GM12892 (cell line): ENCODE results near the gene TPM1.

Source experiments
- DNase-seq: peaks from one replicate; pipeline ENCODE4 v3.0.0; 2011; ENCODE audit not compliant: insufficient read length
- FAIRE-seq: peaks from 2 replicates; lab custom pipeline; 2011; peaks lifted over from hg19 to GRCh38; lab: Jason Lieb, UNC
- POLR2A ChIP-seq: IDR thresholded peaks from 2 replicates; pipeline ENCODE4 v1.6.1; 2011; ENCODE audit warnings: low read depth, low read length, control low read depth
- POLR2AphosphoS5 ChIP-seq: IDR thresholded peaks from 2 replicates; pipeline ENCODE4 v1.6.1; 2011; ENCODE audit warnings: low read depth, low read length, control low read depth
- TAF1 ChIP-seq: IDR thresholded peaks from 2 replicates; pipeline ENCODE4 v1.6.1; 2011; ENCODE audit warnings: low read depth, mild to moderate bottlenecking, control low read depth, low read length, borderline replicate concordance

TPM1 gene

DNA sequence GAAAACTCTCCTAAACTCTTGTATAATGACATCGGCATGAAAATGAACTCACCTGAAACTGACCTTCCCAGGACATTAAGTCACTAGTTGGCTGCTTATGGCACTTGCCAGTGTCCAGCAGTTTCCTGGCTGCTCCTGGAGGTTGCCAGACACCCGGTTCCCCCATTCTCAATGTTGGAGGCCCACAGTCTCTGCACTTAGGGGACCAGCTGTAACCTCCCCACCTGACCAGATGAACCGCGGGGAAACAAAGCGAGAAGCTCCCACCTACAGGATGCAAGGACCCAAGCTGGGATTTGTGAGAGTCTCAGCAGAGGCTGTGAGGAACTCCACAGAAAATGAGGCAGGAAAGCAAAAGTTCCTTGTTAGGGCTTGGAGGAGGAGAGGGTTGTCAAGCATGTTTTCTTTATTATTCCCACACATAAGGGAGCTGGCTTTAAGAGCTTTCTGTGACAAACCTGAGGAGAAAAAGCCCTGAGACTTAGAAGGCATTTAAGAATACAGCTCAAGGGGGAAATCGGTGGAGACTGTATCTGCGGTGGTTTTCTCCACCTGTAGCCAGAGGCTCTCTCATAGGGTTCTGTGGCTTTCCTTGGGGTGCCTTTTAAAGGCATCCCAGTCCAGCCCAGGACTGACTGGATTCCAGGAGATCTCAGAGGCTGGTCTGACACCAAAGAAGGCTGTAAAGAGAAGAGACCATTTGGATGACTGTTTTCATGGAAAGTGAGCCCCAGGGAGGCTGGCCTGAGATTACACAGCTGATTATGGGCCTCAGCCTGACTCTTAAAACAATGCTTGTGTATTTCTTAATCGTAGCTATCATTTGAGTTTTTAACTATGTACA is 4.6 kb downstream of the TPM1 start:
- TF ChIP-seq POLR2AphosphoS5 (no peak), TAF1 (no peak), POLR2A (no peak)
- FAIRE-seq, result no peak
- no peak for DNase-seq

DNA sequence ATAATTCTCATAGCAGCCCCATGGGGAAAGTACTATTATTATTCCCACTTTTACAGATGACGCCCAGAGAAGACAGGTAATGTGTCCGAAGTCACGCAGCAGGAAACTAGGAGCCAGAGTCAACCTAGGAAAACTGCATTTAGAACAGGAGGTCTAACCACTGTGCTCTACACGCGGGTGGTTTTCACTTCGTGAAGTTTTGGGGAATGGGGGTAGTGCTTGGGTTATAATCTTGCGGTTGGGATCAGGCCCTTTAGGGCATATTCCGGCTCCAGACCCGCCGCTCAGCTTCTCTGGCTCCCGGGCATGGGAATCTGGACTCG is 5.2 kb downstream of the TPM1 start:
- no peak for TF ChIP-seq POLR2A
- no peak for TF ChIP-seq TAF1
- TF ChIP-seq POLR2AphosphoS5, result no peak
- DNase-seq (no peak), FAIRE-seq (no peak)

DNA sequence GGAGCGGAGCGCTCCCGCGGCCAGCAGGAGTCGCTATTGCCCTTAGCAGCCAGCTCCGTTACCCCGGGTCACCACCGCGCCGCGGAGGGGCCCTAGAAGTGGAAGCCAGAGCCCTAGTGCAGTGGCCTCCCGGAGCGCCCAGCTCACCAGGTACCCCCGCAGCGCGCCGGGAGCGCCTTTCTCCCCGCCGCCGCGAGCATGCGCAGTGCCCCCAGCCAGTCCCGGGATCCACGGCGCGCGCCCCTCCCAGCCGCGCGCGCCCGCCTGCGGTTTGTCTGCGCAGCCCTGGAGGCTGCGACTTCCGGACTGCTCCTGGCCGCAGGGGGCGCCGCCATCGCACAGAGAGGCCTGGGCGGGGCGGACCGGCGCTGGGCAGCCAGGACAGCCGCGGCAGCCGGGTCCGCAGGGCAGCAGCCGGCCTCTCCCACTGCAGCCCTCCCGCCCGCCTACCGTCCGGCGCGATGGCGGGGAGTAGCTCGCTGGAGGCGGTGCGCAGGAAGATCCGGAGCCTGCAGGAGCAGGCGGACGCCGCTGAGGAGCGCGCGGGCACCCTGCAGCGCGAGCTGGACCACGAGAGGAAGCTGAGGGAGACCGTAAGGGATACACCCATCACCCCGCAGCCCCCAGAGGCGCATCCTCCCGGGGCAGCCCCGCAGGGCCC is 5.7 kb downstream of the TPM1 start:
- TF ChIP-seq POLR2AphosphoS5 (no peak), POLR2A (no peak), TAF1 (no peak)
- FAIRE-seq (peak; percentile 88), DNase-seq (peak; percentile 92)

DNA sequence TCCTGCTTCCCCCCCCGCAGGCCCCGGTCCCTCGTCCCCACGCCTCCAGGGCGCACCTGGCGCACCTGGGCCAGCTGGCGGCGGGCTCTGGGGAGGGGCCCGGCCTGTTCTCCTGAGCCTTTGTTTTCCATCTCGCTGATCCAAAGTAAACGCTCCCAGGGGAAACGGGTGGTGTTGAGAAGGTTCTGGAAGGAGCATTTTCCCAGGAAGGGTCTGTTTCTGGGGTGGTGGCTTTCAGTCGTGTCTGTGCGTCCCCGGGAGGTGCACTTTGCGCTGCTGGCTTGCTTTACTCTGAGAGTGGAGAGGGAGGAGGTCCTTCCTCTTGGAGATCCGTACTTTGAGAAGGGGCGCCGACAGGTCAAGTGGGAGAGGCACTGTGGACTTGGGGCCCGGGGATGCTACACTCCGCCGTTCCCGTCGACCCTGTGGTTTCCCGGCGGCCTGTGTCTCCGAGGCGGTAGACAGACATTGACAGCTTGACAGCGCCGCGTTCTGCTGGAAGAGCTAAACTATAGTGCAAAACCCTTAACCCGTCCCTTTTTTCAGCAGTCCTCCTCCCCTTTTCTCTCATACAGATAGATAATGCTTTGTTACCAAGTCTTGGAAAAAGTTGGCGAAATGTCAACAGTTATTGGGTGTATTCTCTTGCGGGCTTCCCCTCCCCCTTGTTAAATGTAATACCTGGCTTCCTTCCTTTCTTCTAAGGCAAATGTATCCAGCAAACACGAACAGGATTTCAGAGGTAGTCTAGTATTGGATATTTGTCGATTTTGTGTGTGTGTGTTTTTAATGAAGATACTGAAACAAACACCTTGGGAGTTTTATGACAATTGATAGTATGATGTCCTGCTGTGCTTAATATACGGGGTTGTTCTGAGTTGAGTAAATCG is 6.5 kb downstream of the TPM1 start:
- FAIRE-seq, result no peak
- no peak for TF ChIP-seq POLR2AphosphoS5
- TF ChIP-seq TAF1, result no peak
- no peak for TF ChIP-seq POLR2A
- DNase-seq, result no peak

DNA sequence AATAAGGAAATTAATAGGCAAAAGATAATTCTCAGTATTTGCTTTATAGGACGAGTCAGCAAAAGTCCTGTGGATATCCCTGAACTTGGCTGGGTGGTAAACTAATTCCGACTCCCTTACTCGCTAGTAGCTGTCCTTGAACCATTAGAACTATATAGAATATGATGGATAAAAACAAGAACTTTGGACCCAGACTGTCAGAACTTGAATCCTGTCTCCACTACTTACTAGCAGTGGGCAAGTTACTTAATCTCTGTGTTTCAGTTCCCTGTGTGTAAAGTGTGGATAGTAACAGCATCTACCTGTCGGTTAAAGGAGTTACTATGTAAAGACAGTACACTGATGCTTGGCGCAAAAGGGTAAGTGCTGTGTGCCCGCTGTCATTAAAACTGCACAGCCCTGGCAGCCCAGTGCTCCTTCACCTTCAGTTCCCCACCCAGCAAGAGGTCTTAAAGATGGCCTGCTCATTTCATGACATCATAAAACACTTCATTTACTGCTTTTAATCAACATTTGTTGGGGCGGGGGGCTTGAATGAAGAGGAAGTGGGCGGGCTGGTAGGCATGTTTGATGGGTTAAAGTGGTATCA is 7.3 kb downstream of the TPM1 start:
- DNase-seq, result no peak
- TF ChIP-seq TAF1 (no peak), POLR2AphosphoS5 (no peak), POLR2A (no peak)
- no peak for FAIRE-seq

DNA sequence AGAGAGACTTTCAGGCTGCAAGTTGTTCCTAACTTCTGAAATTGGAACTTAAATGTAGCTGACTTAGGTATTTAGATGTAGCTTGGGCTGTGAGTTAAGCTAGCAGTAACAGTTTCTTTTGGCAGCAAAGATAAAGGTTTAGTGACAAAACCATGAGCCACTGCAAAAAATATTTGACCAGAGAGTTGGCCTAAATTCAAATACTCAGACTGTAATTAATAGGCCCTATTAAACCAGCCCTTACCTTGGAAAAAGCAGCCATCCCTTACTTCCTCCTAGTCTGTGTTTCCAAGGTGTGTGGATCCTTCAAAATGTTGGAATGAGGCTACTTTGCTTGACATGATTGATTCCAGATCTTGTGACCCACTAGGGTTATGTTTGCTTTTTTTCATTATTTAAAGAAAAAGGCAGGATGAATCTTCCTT is 8.2 kb downstream of the TPM1 start:
- FAIRE-seq (no peak), DNase-seq (no peak)
- TF ChIP-seq POLR2AphosphoS5 (no peak), TAF1 (no peak), POLR2A (no peak)

DNA sequence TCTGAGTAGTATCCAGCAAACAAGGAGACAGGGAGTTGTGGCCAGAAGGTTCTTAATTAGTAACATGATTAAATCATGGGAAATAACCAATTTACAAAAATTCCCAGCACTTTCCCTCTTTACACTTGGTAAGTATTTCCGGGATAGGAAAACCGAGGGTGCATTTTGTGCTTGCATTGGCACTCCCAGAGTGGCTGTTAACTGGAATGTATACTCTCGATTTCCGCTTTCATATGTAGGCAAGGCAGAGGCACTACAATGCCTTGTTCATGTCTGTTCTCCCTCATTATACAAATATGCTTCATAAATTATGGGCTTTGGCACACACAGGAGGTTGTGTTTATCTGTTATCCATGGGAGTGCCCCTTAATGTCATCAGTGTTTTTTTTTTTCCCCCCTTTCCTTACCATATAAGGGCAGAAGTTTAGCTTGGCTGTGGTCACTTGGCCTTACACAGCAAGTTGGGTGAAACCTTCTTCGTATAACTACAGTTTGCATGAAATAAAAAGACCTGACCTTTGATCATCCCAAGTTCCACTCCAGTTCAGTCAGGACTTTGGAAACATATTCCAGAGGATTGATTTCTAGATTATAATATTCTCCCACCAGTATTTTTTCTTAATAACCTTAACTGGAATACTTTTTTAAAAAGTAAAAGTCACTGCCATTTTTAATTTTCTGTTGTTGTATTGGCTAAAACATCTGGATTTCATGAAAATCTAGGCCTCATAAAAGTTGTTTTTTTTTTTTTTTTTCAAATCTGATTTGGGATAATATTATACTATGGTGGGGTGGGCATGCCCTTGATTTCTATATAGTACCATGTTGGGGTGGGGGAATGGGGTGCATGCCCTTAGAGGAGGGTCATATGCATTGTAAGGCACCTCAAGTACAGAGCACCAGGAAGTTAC is 8.9 kb downstream of the TPM1 start:
- TF ChIP-seq POLR2A, result no peak
- no peak for TF ChIP-seq POLR2AphosphoS5
- DNase-seq (no peak), FAIRE-seq (no peak)

DNA sequence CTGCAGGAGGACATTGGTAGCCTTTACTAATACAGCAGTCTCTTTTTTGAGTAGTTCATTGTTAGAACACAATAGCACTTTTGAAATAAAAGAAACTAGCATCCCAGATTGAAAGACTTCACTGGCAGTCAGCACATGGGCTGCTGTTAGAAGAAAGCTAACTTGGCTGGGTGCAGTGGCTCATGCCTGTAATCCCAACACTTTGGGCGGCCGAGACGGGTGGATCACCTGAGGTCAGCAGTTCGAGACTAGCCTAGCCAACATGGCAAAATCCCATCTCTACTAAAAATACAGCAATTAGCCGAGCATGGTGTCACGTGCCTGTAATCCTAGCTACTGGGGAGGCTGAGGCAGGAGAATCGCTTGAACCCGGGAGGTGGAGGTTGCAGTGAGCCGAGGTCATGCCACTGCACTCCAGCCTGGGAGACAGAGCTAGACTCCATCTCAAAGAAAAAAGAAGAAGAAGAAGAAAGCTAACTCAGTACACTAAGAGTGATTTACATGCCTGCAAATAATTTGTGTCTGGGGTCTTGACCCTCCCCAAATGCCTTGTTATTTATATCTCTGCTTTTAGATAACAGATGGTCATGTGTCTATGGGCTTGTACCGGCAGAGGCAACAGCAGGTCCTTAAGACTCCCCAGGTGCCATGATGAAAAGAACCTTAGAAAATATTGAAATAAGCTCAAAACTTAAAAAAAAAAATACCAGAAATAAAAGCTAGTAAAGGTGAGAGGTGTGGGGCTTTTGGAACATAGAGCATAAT is 9.7 kb downstream of the TPM1 start:
- no peak for DNase-seq

DNA sequence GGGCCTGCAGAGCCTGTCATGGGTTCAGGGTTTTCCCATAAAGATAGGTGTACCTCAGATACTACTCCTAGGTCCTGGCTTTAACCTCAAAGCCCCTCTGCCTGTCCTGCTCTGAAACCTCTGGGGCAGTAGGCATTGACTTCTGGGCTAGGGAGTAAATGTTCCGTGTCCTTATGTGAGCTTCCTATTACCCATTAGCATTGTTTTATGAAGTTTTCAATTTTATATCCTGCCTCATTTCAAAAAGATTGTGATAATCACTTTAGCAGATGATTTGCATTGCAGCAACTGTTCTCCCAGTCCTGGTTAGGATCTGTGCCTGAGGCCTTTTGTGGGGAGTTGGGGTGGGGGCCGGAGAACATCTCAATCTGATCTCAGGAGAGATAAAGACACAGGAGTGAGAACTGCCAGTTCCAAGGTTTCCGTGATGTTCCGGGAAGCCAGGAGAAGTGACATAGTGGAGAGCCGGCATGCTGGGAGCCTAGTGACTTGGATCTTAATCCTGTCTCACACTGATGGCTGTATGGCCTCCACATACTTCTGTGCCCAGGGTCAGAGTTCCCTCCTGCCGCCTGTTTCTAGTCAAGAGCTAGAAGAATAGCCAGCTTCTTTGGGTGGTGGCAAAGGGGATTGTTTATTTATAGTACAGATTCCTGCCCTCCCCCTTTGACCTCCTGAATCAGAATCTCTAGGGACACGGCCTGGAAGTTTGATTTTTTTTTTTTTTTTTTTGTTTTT is 10.6 kb downstream of the TPM1 start:
- no peak for DNase-seq
- FAIRE-seq, result no peak
- TF ChIP-seq TAF1 (no peak), POLR2A (no peak), POLR2AphosphoS5 (no peak)

More for the DNA sequence above, 9.7 kb downstream of the TPM1 start:
- TF ChIP-seq POLR2AphosphoS5 (no peak), TAF1 (no peak), POLR2A (no peak)
- no peak for FAIRE-seq
